GM12874 (cell line): ENCODE results near the gene CLIC6.

ENCODE experiments used
- CTCF ChIP-seq: IDR thresholded peaks from 2 replicates; pipeline ENCODE4 v1.5.1; 2011; ENCODE audit warnings: low read depth, mild to moderate bottlenecking, control low read depth, low read length, moderate library complexity; ENCODE audit not compliant: insufficient read depth

Gene CLIC6

GRCh38 chr21:34761758-34762330 is 93.0 kb downstream of the CLIC6 start:
- no peak for TF ChIP-seq CTCF

GRCh38 chr21:34762786-34763185 is 94.0 kb downstream of the CLIC6 start:
- TF ChIP-seq CTCF: no peak

GRCh38 chr21:34764715-34765284 is 96.0 kb downstream of the CLIC6 start:
- TF ChIP-seq CTCF: no peak

GRCh38 chr21:34765619-34766018 is 96.8 kb downstream of the CLIC6 start:
- TF ChIP-seq CTCF: no peak

- TF ChIP-seq CTCF: no peak
These were observed 98.1 kb downstream of the CLIC6 start for GRCh38 chr21:34766862-34767261.
